MCF 10A (cell line): Measurements from ENCODE around the gene PRR13. TPM values are rescaled to one million over a fixed set of nuclear protein-coding genes. Genes with fewer than 3 reads are reported as not detected.
A peak's percentile ranks its signal among the peaks of the same experiment; 100 is the strongest.

ENCODE experiments used
- BruUV-seq: library from RNA; stranded (reverse); fragments of 400-500 nt; replicated peaks from 2 replicates; lab custom pipeline; 2021; lab: Mats Ljungman, UMichigan
- CTCF ChIA-PET: fragments of 300-600 bp; sonication (Branson Sonifier 250); formaldehyde crosslinking; extraction: SDS; loops from one replicate; lab custom pipeline; 2021; ENCODE audit warnings: antibody characterized with exemption, inconsistent platforms; lab: Yijun Ruan, JAX
- POLR2A ChIA-PET: fragments of 300-600, 350-650 bp; sonication (Branson Sonifier 250); formaldehyde crosslinking; extraction: SDS; loops from one replicate; lab custom pipeline; 2020; ENCODE audit warnings: antibody characterized with exemption, inconsistent platforms; lab: Yijun Ruan, JAX
- DNase-seq: peaks from one replicate; pipeline ENCODE4 v3.0.0-alpha.2; 2018; ENCODE audit not compliant: unreplicated experiment
- H3K27ac Mint-ChIP-seq: one replicate; pipeline ENCODE4 v1.8.0; 2022; ENCODE audit warnings: mild to moderate bottlenecking, low read depth, mixed read lengths; ENCODE audit not compliant: unreplicated experiment
- H3K27me3 Mint-ChIP-seq: one replicate; pipeline ENCODE4 v1.8.0; 2022; ENCODE audit warnings: mixed read lengths; ENCODE audit not compliant: insufficient read depth, unreplicated experiment
- H3K36me3 Mint-ChIP-seq: one replicate; pipeline ENCODE4 v1.8.0; 2022; ENCODE audit warnings: mild to moderate bottlenecking, moderate library complexity, mixed read lengths; ENCODE audit not compliant: insufficient read depth, unreplicated experiment
- H3K4me1 Mint-ChIP-seq: one replicate; pipeline ENCODE4 v1.8.0; 2022; ENCODE audit warnings: mixed read lengths; ENCODE audit not compliant: insufficient read depth, unreplicated experiment
- H3K4me3 Mint-ChIP-seq: one replicate; pipeline ENCODE4 v1.8.0; 2022; ENCODE audit warnings: mild to moderate bottlenecking, moderate library complexity, mixed read lengths; ENCODE audit not compliant: unreplicated experiment
- H3K9me3 Mint-ChIP-seq: one replicate; pipeline ENCODE4 v1.8.0; 2022; ENCODE audit warnings: mixed read lengths; ENCODE audit not compliant: unreplicated experiment
- intact Hi-C: fragments of 100-400 bp; cut with micrococcal nuclease; formaldehyde crosslinking; loops from 2 replicates; pipeline ENCODE4 v1.14.1; 2022
- total RNA-seq: library from RNA; stranded (reverse); gene quantifications from 2 replicates; pipeline ENCODE4 v1.2.3, GENCODE V29; 2022
- TF ChIP-seq, protein P1 (sequence below): fragments of 200-600 bp; IDR thresholded peaks from one replicate; pipeline ENCODE4 v1.8.0; 2022; ENCODE audit warnings: antibody characterized with exemption, mild to moderate bottlenecking; ENCODE audit not compliant: unreplicated experiment

The PRR13 gene
- total RNA-seq, 1 experiment from 2014 or later: 147 TPM

GRCh38 chr12:53483225-53483978, 41.9 kb downstream of the PRR13 start:
- Mint-ChIP-seq H3K27me3 (no peaks in the 10 kb centered on the region), H3K27ac (no peak overlapping the region), H3K4me3 (no peak overlapping the region), H3K9me3 (no peaks in the 10 kb centered on the region), H3K36me3 (peaks cover 79% of the 10 kb centered on the region), H3K4me1 (peaks cover 4% of the 10 kb centered on the region)
- BruUV-seq: no TSS peak
- TF ChIP-seq, protein P1, sequence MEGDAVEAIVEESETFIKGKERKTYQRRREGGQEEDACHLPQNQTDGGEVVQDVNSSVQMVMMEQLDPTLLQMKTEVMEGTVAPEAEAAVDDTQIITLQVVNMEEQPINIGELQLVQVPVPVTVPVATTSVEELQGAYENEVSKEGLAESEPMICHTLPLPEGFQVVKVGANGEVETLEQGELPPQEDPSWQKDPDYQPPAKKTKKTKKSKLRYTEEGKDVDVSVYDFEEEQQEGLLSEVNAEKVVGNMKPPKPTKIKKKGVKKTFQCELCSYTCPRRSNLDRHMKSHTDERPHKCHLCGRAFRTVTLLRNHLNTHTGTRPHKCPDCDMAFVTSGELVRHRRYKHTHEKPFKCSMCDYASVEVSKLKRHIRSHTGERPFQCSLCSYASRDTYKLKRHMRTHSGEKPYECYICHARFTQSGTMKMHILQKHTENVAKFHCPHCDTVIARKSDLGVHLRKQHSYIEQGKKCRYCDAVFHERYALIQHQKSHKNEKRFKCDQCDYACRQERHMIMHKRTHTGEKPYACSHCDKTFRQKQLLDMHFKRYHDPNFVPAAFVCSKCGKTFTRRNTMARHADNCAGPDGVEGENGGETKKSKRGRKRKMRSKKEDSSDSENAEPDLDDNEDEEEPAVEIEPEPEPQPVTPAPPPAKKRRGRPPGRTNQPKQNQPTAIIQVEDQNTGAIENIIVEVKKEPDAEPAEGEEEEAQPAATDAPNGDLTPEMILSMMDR: no peak
- intact Hi-C loops: no loop called here
- no peak for DNase-seq
- ChIA-PET POLR2A (interaction anchor here (0.6 to 7.1 kb wide), 13 partner anchors 8 to 480 kb away, joined by 3 to 53 read pairs (median 5); partner anchors contain the start of genes AAAS, MAP3K12 and TARBP2), CTCF (interaction anchor here (1.0 to 2.2 kb wide), 2 partner anchors 10 to 25 kb away, joined by 3 to 14 read pairs; partner anchors contain the start of gene NPFF)

DNA sequence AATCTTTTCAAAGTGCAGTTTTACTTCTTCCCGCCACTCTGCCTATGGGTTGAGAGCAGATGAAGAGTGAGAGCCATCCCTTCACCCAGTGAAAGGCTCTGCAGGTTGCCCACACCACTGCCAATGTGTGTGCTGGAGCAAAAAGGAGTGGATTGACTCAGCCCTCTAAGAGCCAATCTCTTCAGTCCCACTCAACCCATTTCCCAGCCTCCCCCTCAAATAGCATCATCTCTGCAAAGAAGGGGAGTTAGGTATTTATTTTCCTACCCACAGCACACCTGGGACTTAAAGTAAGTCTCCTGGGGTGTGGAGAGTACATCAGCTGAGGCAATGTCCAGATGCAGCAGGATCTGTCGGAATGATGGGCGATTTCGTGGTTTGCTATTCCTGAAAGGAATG, 42.4 kb downstream of the PRR13 start:
- no peaks in the 10 kb centered on the region for H3K9me3 Mint-ChIP-seq
- TF ChIP-seq, protein P1: no peak
- intact Hi-C loops: no loop called here
- DNase-seq: no peak
- H3K4me3 Mint-ChIP-seq: no peak overlapping the region
- ChIA-PET CTCF (interaction anchor here (1.0 to 2.2 kb wide), 2 partner anchors 11 to 24 kb away, joined by 3 to 14 read pairs; partner anchors contain the start of gene NPFF), POLR2A (interaction anchor here (0.6 to 7.1 kb wide), 11 partner anchors 8 to 480 kb away, joined by 3 to 53 read pairs (median 5); partner anchors contain the start of genes AAAS, MAP3K12 and TARBP2)
- H3K4me1 Mint-ChIP-seq: peaks cover 4% of the 10 kb centered on the region
- H3K27ac Mint-ChIP-seq: no peak overlapping the region
- no TSS peak for BruUV-seq
- H3K27me3 Mint-ChIP-seq: no peaks in the 10 kb centered on the region
- peaks cover 74% of the 10 kb centered on the region for H3K36me3 Mint-ChIP-seq

GRCh38 chr12:53484686-53485575, 43.4 kb downstream of the PRR13 start:
- no peak overlapping the region for H3K4me3 Mint-ChIP-seq
- no peak overlapping the region for H3K27ac Mint-ChIP-seq
- intact Hi-C loops: no loop called here
- DNase-seq: no peak
- TF ChIP-seq, protein P1: no peak
- H3K9me3 Mint-ChIP-seq: no peaks in the 10 kb centered on the region
- H3K36me3 Mint-ChIP-seq: peaks cover 68% of the 10 kb centered on the region
- H3K27me3 Mint-ChIP-seq: no peaks in the 10 kb centered on the region
- ChIA-PET CTCF (interaction anchor here (0.6 kb wide), 1 partner anchor 30 kb away, joined by 5 read pairs; no protein-coding TSS in a partner anchor), POLR2A (interaction anchor here (1.0 to 7.1 kb wide), 4 partner anchors 9 to 59 kb away, joined by 3 to 53 read pairs (median 4); partner anchors contain the start of genes MAP3K12 and TARBP2)
- peaks cover 4% of the 10 kb centered on the region for H3K4me1 Mint-ChIP-seq
- BruUV-seq: TSS peak; percentile 4
